HEK293 (cell line): Measurements from ENCODE around the gene CHSY1.

Experiments used
- ZBTB21 ChIP-seq: fragments of 450-650 bp; formaldehyde crosslinking; IDR thresholded peaks from 2 replicates; pipeline ENCODE4 v1.5.1; 2017; ENCODE audit warnings: missing biosample characterization, missing genetic modification characterization
- ZNF175 ChIP-seq: fragments of 450-650 bp; formaldehyde crosslinking; IDR thresholded peaks from 2 replicates; pipeline ENCODE4 v1.5.1; 2016; ENCODE audit warnings: missing biosample characterization, missing genetic modification characterization
- TF ChIP-seq, protein P1 (sequence below): fragments of 450-650 bp; formaldehyde crosslinking; IDR thresholded peaks from 2 replicates; pipeline ENCODE4 v1.5.1; 2016; ENCODE audit warnings: missing biosample characterization, missing genetic modification characterization

DNA sequence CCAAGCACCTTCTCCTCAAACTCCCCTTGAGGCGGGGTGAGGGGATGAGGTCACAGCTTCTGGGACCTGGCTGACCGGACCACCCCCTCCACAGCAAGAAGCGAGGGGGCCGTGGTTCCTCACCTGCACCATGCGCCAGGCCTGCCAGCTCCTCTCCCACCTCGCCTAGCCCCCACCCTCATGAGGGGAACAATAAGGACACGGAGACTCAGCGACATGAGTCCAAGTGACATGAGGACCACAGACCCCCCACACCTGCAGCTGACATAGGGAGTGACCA, 118.7 kb downstream of the CHSY1 start:
- TF ChIP-seq, protein P1, sequence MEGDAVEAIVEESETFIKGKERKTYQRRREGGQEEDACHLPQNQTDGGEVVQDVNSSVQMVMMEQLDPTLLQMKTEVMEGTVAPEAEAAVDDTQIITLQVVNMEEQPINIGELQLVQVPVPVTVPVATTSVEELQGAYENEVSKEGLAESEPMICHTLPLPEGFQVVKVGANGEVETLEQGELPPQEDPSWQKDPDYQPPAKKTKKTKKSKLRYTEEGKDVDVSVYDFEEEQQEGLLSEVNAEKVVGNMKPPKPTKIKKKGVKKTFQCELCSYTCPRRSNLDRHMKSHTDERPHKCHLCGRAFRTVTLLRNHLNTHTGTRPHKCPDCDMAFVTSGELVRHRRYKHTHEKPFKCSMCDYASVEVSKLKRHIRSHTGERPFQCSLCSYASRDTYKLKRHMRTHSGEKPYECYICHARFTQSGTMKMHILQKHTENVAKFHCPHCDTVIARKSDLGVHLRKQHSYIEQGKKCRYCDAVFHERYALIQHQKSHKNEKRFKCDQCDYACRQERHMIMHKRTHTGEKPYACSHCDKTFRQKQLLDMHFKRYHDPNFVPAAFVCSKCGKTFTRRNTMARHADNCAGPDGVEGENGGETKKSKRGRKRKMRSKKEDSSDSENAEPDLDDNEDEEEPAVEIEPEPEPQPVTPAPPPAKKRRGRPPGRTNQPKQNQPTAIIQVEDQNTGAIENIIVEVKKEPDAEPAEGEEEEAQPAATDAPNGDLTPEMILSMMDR (tag by site-specific recombination) = no peak
- TF ChIP-seq ZNF175 (tag by site-specific recombination) = no peak
- TF ChIP-seq ZBTB21 = no peak
